DOHH2 (cell line): Measurements from ENCODE around the gene ETHE1.

Experiments
- H3F3A ChIP-seq: fragments of 200-600 bp; sonication (generic), shearing (Covaris generic); 2 replicates; pipeline ENCODE4 v1.6.0; 2016; ENCODE audit warnings: antibody characterized with exemption, mild to moderate bottlenecking; ENCODE audit not compliant: control insufficient read depth, insufficient read depth
- H3K27ac ChIP-seq: fragments of 200-600 bp; sonication (generic); 2 replicates; pipeline ENCODE4 v1.5.1; 2014; ENCODE audit warnings: low read depth, mild to moderate bottlenecking, low read length, moderate library complexity
- H3K27me3 ChIP-seq: fragments of 200-600 bp; sonication (generic); 2 replicates; pipeline ENCODE4 v1.6.1; 2014; ENCODE audit warnings: mild to moderate bottlenecking, low read length, mixed read lengths; ENCODE audit not compliant: control insufficient read depth
- H3K36me3 ChIP-seq: fragments of 200-600 bp; sonication (generic); 2 replicates; pipeline ENCODE4 v1.6.1; 2014; ENCODE audit warnings: mild to moderate bottlenecking, low read length, moderate library complexity, mixed read lengths; ENCODE audit not compliant: control insufficient read depth
- H3K4me1 ChIP-seq: fragments of 200-600 bp; sonication (generic); 2 replicates; pipeline ENCODE4 v1.6.1; 2014; ENCODE audit warnings: mild to moderate bottlenecking, low read length, mixed read lengths; ENCODE audit not compliant: control insufficient read depth
- H3K4me2 ChIP-seq: fragments of 200-600 bp; sonication (generic); 2 replicates; pipeline ENCODE4 v1.6.0; 2014; ENCODE audit warnings: mild to moderate bottlenecking, low read length, moderate library complexity
- H3K4me3 ChIP-seq: fragments of 200-600 bp; sonication (generic); 2 replicates; pipeline ENCODE4 v1.5.1; 2014; ENCODE audit warnings: mild to moderate bottlenecking, low read length, mixed read lengths
- H3K79me2 ChIP-seq: fragments of 200-600 bp; sonication (generic); 2 replicates; pipeline ENCODE4 v1.6.1; 2014; ENCODE audit warnings: mild to moderate bottlenecking, low read length, mixed read lengths; ENCODE audit not compliant: control insufficient read depth
- H3K9me2 ChIP-seq: fragments of 200-600 bp; sonication (generic); replicated peaks from 2 replicates; pipeline ENCODE4 v1.6.1; 2014; ENCODE audit warnings: mild to moderate bottlenecking, low read length, mixed read lengths; ENCODE audit not compliant: control insufficient read depth
- H3K9me3 ChIP-seq: fragments of 200-600 bp; sonication (generic); 2 replicates; pipeline ENCODE4 v1.6.1; 2014; ENCODE audit warnings: antibody characterized with exemption, low read length, mixed read lengths; ENCODE audit not compliant: control insufficient read depth, insufficient read depth
- H4K20me1 ChIP-seq: fragments of 200-600 bp; sonication (generic); 2 replicates; pipeline ENCODE4 v1.6.0; 2014; ENCODE audit warnings: low read depth, mild to moderate bottlenecking, antibody characterized with exemption, low read length, moderate library complexity; ENCODE audit not compliant: control insufficient read depth, insufficient read depth
- EZH2phosphoT487 ChIP-seq: fragments of 200-600 bp; sonication (generic); IDR thresholded peaks from 2 replicates; pipeline ENCODE4 v1.6.1; 2017; ENCODE audit warnings: borderline replicate concordance, mild to moderate bottlenecking, antibody characterized with exemption, low read length, moderate library complexity, mixed read lengths
- TF ChIP-seq, protein P1 (sequence below): fragments of 200-600 bp; sonication (generic); IDR thresholded peaks from one replicate; pipeline ENCODE4 v1.5.1; 2014; ENCODE audit warnings: antibody characterized with exemption, mild to moderate bottlenecking, low read depth, low read length; ENCODE audit not compliant: poor library complexity, severe bottlenecking

The ETHE1 gene

GRCh38 chr19:43501661-43502418 is 25.2 kb downstream of the ETHE1 start:
- no peak overlapping the region for H3K4me3 ChIP-seq
- no peaks in the 10 kb centered on the region for H3K79me2 ChIP-seq
- H3K4me2 ChIP-seq = no peak overlapping the region
- H4K20me1 ChIP-seq = no peaks in the 10 kb centered on the region
- H3K9me3 ChIP-seq = no peaks in the 10 kb centered on the region
- H3K27me3 ChIP-seq = no peaks in the 10 kb centered on the region
- H3K4me1 ChIP-seq = peaks cover 15% of the 10 kb centered on the region
- no peak overlapping the region for H3K27ac ChIP-seq
- H3K9me2 ChIP-seq = no peaks in the 10 kb centered on the region
- TF ChIP-seq EZH2phosphoT487 = no peak
- TF ChIP-seq, protein P1, sequence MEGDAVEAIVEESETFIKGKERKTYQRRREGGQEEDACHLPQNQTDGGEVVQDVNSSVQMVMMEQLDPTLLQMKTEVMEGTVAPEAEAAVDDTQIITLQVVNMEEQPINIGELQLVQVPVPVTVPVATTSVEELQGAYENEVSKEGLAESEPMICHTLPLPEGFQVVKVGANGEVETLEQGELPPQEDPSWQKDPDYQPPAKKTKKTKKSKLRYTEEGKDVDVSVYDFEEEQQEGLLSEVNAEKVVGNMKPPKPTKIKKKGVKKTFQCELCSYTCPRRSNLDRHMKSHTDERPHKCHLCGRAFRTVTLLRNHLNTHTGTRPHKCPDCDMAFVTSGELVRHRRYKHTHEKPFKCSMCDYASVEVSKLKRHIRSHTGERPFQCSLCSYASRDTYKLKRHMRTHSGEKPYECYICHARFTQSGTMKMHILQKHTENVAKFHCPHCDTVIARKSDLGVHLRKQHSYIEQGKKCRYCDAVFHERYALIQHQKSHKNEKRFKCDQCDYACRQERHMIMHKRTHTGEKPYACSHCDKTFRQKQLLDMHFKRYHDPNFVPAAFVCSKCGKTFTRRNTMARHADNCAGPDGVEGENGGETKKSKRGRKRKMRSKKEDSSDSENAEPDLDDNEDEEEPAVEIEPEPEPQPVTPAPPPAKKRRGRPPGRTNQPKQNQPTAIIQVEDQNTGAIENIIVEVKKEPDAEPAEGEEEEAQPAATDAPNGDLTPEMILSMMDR = no peak
- H3F3A ChIP-seq = peaks cover 2% of the 10 kb centered on the region; the same call in 1 of the 2 replicates
- no peaks in the 10 kb centered on the region for H3K36me3 ChIP-seq

- Histone ChIP-seq H3K27me3 (no peaks in the 10 kb centered on the region), H4K20me1 (no peaks in the 10 kb centered on the region), H3K9me3 (no peaks in the 10 kb centered on the region), H3F3A (no peaks in the 10 kb centered on the region; the same call in 1 of the 2 replicates), H3K9me2 (no peaks in the 10 kb centered on the region), H3K36me3 (no peaks in the 10 kb centered on the region), H3K4me1 (peaks cover 6% of the 10 kb centered on the region), H3K27ac (no peak overlapping the region), H3K4me3 (no peak overlapping the region), H3K4me2 (no peak overlapping the region), H3K79me2 (no peaks in the 10 kb centered on the region)
- TF ChIP-seq EZH2phosphoT487 = no peak
- TF ChIP-seq, protein P1 = no peak
These were observed 28.0 kb downstream of the ETHE1 start for GRCh38 chr19:43499042-43499441.

DNA sequence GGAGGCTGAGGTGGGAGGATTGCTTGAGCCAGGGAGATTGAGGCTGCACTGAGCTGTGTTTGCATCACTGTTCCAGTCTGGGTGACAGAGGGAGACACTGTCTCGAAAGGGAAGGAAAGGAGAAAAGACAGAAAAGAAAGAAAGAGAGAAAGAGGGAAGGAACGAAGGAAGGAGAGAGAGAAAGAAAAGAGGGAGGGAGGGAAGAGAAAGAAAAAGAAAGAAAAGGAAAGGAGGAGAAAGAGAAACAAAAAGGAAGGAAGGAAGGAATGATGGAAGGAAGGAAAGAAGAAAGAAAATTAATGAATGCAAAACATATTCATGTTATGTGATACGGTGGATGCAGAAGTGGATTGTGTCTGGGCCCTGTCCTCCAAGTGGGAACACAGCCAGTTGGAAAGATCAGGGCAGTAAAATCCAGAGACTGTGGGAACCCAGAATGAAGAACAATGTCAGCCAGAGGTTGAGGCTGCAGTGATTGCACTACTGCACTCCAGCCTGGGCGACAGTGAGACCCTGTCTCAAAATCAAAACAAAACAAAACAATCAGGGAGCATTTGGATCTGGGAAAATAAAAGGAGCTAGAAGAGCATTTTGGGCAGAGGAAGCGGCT is 28.7 kb downstream of the ETHE1 start:
- Histone ChIP-seq H3K9me3 (no peaks in the 10 kb centered on the region), H3K4me1 (peaks cover 5% of the 10 kb centered on the region), H3F3A (no peaks in the 10 kb centered on the region; the same call in 1 of the 2 replicates), H3K36me3 (no peaks in the 10 kb centered on the region), H3K9me2 (no peaks in the 10 kb centered on the region), H3K27me3 (no peaks in the 10 kb centered on the region), H4K20me1 (no peaks in the 10 kb centered on the region), H3K4me3 (no peak overlapping the region), H3K4me2 (no peak overlapping the region), H3K27ac (no peak overlapping the region), H3K79me2 (no peaks in the 10 kb centered on the region)
- TF ChIP-seq, protein P1 = no peak
- TF ChIP-seq EZH2phosphoT487 = no peak
